Effector CD4-positive, alpha-beta T cell (primary cell): ENCODE data around the gene CRADD.
"Not testable (repeated sequence)": the region's sequence is repeated elsewhere in the genome, so short reads cannot be mapped to it uniquely, and the experiment has no call there.

Experiments used
- DNase-seq: peaks from one replicate; pipeline ENCODE4 v3.0.0-alpha.2; 2020

Gene CRADD

DNA sequence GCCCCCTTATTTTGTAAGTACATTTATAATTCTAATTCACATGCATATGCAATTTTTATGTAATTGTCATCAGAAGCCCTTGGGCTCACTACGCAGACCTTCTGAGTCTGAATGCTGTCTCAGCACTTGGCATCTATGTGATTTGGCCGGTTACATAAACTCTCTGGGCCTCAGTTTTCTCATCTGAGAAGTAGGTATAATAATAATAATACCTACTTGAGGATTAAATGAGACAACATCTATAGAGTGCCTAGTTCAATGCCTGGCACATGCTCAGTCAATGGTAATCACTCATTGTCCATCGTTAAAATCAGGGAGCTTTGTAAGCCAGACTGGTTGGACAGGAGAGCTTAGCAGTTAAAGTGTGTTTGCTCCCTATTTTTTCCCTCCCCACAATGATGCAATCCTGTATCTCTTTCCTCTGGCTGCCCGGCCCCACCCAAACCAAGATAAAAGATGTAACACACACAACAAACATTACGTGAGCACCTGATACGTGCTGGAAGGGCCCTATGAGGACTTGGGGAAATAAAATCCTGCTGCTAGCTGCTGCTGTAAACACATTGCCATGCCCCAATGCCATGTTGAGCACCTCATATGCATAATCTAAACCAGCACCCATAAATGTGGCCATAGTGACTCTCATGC, 235.0 kb downstream of the CRADD start:
- DNase-seq = no peak

DNA sequence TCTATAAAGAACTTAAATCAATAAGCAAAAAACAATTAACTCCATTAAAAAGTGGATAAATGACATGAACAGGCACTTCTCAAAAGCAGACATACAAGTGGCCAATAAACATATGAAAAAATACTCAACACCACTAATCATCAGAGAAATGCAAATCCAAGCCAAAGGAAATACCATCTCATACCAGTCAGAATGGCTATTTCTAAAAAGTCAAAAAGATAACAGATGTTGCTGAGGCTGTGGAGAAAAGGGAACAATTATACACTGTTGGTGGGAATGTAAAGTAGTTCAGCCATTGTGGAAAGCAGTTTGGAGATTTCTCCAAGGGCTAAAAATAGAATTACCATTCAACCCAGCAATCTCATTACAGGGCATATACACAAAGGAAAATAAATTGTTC, 236.7 kb downstream of the CRADD start:
- no peak for DNase-seq

DNA sequence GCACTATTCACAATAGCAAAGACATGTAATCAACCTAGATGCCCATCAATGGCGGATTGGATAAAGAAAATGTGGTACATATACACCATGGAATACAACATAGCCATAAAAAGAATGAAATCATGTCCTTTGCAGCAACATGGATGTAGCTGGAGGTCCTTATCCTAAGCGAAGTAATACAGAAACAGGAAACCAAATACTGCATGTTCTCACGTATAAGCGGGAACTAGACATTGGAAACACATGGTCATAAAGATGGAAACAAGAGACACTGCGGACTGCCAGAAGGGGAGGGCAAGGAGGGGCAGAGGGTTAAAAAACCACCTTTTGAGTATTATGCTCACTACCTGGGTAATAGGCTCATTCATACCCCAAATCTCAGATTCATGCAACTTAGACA, 237.1 kb downstream of the CRADD start:
- DNase-seq = no peak

DNA sequence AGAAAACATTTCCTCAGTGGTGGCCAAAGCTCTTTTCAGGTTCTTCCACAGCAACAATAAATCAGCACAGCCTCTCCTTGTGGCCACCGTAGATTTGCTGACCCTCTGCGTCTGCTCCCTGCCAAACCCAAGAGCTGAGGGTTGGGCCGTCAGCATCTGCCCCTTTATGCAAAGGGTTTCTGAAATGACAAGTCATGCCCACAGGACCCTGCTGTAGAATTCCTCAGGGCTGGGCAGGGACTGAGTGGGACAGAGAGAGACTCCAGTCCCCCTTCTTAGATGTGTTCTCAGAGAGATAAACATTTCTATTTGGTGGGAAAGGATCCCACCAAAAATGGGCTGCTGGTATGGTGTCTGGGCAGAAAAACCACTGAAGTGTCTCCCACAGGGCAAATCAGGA, 238.2 kb downstream of the CRADD start:
- DNase-seq = no peak

DNA sequence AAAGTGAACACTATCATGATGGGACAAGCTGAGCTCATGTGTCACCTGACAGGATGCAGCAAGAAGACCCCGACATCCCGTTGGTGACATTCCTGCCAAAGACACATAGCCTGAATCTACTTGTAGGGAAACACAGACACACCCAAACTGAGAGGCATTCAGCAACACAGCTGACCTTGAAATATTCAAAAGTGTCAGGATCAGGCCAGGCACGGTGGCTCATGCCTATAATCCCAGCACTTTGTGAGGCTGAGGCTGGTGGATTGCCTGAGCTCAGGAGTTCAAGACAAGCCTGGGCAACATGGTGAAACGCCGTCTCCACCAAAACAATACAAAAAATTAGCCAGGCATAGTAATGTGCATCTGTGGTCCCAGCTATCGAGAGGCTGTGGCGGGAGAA, 239.2 kb downstream of the CRADD start:
- no peak for DNase-seq

DNA sequence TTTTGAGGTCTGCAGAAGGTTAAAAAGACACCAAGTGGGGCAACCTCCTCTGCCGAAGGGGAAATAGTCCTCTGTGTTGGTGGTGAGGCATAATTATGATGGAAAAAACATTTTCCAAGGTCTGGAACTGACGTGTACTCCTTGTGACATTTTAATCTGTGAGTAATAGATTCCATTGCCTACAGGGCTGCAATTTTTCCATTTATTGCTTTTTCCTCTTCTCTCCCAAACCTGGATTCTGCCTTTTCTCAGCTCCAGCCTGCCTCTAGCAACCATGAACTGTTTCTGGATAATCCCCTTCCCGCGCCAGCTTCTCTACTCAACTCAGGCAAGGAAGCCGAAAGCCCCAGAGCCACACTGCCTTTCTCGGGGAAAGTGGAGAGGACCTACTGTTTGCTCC, 241.1 kb downstream of the CRADD start:
- no peak for DNase-seq

DNA sequence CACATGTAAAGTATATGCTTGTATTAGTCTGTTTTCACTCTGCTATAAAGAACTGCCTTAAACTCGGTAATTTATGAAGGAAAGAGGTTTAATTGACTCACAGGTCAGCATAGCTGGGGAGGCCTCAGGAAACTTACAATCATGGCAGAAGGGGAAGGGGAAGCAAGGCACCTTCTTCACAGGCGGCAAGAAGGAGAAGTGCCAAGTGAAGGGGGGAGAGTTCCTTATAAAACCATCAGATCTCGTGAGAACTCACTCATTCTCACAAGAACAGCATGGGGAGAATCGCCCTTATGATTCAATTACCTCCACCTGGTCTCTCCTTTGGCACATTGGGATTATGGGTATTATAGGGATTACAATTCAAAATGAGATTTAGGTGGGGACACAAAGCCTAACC, 241.7 kb downstream of the CRADD start:
- no peak for DNase-seq

DNA sequence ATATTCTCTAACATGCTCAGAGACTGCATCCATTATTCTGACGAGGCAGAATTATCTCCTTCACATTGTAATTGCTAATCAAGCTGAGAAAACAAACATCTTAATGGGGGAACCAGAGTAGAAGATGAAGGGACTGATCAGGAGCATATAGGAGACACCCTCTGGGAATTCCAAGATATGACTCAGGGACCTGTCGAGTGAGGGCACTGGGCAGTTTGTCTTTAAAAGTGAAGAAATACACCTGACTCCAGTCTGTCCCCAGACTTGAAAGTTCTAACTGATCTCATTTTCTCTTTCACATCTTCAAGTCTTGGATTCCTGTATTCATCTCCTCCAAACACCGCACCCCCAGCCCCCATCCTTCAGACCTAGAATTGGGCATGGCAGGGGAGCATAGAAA, 244.3 kb downstream of the CRADD start:
- no peak for DNase-seq

DNA sequence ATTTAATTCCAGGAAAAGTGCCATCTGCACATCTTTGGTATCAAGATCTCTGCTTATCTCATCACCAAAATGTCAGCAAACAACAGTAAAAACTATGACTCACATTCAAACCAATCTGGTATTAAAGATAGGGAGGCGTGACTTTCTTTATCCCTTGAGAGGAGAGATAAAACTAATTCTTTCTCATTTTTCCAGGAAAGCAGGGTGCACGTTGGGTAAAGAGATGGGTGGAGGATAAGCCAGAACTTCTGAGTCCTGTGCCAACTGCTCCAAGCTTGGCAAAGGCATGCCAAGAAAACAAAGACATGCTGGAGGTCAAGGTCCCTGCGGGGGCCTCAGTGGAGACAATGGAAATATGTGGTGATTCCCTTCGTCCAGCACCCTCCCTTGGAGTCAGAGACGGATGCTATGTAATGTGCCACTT, 245.4 kb downstream of the CRADD start:
- DNase-seq = no peak

DNA sequence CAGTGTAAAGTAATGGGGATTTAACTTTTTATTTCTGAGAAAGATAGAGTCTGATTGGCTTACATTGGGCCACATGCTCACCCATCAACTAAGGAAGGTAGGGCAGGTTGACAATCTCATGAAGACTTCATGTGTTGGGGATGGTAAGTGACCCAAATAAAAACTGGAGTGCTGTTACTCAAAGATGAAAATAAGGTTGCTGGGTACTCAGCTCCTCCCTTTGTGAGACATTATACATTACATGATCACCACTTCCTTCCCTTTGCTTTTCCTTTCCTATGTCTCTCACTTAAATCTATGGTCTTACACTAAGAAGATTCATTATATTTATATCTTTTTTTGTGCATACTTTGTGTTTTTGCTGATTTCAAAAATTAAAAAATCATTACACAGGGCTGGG, 247.2 kb downstream of the CRADD start:
- DNase-seq = no peak

DNA sequence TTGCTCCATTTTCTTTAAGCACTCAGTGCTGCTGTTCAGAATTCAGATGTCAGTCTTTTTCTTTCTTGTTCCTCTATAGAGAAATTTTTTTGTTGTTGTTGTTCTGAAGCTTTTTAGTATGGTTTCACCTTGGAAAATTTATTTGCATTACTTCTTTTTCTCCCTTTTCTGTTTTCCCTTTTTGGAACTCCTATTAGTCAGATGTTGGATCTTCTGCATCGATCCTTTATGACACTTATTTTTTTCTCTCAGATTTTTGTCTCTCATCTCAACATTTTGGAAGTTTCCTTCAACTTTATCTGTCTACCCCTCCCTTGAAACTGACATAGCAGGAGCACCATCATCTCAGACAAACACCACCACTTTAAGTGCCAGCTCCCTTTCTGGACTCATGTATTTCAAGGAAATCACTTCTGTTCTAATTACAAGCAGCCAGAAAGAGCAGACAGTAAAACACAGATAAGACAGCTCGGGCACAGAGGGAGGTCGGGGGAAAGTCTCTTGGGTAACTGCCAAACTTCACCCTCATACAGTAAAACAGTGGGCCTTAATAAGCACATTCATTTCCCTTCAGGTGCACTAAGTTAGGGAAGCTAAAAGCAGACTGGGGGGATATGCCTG, 248.5 kb downstream of the CRADD start:
- DNase-seq = no peak

DNA sequence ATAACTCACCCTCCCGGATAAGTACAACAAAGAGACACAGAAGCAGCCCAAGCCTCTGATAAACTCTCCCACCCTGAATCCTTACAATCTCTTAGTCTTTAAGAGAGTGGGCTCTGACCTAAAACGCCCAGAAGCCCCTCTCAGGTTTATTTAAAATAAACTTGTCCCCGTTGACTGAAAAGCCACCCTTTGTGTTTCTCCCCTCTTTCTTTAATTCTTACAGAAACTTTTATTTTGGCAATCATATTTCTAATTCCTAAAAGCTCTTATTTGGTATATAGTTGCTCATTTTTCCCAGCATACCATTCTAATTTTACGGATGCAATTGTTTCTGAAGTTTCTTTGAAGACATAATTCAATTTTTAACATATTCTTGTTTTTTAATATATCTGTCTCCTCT, 249.1 kb downstream of the CRADD start:
- no peak for DNase-seq

DNA sequence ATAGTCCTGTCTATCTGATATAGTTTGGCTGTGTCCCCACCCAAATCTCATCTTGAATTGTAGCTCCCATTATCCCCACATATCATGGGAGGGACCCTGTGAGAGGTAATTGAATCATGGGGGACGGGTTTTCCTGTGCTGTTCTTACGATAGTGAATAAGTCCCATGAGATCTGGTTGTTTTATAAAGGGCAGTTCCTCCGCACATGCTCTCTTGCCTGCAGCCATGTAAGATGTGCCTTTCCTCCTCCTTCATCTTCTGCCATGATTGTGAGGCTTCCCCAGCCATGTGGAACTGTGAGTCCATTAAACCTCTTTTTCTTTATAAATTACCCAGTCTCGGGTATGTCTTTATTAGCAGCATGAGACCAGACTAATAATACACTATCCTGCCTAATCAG, 251.9 kb downstream of the CRADD start:
- not testable (repeated sequence) for DNase-seq

DNA sequence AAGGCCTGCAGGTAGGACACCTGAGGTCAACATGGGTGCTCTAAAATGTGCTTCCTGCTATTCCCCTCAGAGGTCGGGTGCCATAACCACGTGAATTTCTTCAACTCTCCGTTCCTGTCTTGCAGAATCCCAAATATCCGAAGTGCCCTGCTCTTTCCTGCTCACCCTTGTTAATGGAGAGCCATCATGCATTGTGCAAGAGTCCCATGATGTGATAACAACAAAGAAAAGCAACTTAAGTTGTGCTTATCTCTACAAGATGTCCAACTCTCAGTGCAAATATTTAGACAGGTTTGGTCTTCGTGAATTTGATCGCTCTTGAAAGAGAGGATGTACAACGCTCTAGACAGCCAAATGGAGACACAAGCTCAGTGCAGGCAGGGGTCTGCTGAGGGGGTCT, 260.6 kb downstream of the CRADD start:
- no peak for DNase-seq

DNA sequence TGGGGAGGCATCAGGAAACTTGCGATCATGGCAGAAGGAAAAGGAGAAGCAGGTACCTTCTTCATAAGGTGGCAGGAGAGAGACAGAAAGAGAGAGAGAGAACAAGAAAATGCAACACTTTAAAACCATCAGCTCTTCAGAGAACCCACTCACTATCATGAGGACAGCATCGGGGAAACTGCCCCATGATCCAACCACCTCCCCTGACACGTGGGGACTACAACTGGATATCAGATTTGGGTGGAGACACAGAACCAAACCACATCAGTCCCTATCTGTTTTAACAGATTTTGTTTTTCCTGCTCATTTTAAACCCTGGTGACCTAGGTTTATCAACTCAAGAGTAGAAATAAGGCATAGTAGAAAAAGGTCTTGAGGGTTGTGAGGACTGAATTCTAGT, 261.1 kb downstream of the CRADD start:
- no peak for DNase-seq

DNA sequence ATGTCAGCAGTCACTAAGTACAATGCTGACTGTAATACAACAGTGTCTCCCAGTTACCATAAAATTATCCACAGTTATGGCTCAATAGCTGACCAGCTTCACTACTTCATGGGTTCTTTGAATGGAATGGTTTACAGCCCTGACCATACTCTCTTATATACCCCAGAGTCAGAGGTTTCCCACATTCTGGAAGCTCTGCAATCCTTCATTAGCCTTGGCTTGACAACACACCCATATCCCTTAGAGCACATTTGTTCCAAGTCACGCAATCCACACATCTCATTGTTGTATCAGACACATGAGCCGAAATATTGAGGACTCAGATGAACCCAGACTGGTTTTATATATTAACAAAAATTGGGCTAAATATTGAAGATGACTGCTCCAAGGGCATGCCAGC, 261.8 kb downstream of the CRADD start:
- no peak for DNase-seq

DNA sequence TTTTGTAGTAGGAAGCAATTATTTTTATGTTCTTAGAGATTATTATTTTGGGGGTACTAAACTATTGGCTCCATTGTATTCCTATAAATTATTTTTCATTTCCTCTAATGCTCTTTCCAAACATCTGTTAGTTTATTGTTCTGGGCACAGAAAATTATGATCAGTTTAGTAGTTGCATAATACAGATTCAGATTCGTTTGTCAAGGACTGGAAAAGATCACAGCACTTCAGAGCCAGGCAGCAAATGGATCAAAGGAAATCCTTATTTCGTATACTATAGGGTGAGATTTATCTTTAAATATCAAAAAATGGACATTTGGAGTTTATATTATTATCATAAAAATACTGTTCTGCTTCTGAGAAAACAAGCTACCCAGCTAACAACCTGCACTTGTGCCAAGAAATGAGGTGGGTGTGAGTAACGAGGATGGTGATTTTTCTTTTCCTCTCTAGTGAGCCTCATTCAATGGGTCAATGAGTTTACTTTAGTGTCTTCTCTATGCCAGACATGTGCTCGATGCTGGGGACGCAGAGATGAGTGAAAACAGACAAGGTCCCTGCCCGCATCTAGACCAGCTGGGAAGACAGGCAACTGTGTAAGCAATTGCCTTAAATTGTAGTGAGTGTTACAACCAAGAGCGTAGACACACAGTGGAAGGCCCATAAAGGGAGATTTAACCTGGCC, 262.6 kb downstream of the CRADD start:
- DNase-seq = no peak

DNA sequence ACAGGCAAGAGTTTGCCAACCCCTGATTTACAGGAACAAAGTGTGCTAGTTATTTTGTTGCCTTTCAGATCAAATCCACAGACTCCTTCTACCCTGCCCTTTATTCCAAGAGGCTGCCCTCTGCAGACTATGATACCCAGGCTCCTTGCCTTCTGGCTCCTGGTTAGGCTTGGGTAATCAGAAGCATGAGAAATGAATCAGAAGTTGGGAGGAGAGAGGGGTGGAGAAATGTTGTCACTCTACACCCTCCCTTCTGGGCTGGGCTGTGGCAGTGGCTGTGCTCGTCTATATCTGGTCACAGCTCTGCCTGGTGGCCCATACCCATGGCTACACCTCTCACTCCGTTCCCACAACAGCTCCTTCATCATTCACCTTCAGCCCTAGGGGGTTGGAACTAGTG, 266.6 kb downstream of the CRADD start:
- no peak for DNase-seq

DNA sequence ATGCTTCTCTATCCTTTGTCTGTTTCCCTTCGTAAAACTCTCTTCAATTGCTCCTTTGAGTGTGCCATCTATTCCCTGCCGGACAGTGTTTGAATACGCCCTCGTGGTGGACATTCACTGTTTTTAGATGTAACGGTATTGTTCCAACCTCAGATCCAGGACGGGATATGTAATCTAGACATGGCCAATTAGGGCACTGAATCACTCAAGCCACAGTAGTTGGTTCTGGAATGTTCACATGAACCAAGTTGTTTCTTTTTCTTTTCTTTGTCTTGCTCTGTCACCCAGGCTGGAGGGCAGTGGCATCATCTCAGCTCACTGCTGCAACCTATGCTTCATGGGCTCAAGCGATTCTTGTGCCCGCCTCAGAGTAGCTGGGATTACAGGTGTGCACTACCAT, 267.0 kb downstream of the CRADD start:
- DNase-seq = no peak
